ENCODE results near the gene IL1F10.

Gene IL1F10

DNA sequence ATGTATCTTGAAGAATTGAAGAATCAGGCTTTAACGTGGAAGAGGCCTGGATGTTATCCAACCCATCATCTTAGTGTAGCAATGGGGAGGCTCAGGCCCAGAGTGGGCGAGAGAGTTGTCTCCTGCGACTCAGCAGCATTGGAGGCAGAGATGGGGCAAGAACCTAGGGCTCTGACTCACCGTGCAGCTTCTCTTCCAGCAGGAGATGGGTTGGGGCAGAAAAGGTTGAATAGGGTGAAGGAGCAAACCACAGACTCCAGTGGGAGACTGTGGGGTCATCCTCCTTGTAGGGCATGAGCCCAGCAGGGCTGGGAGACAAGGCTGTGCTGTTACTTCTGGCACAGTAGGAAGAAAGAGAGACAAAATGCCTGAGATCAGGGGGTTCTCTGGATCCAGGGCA is 7.4 kb upstream of the IL1F10 start:
- H3K27me3 ChIP-seq (ENCODE audit: insufficient read depth, low read length) = peaks cover 5% of the 10 kb centered on the region; the same call in 1 of the 2 replicates
- no peaks in the 10 kb centered on the region for H3K36me3 ChIP-seq (ENCODE audit: insufficient read depth, low read depth, low read length)
- H3K9ac ChIP-seq (ENCODE audit: low read depth, low read length) = no peak overlapping the region
- no peaks in the 10 kb centered on the region for H3K4me1 ChIP-seq (ENCODE audit: insufficient read depth, low read length)
- H3K4me3 ChIP-seq (ENCODE audit: low read length) = no peak overlapping the region
- peaks cover 18% of the 10 kb centered on the region for H3K9me3 ChIP-seq (ENCODE audit: insufficient read depth, low read depth, low read length)
- no peak overlapping the region for H3K27ac ChIP-seq (ENCODE audit: low read length)

DNA sequence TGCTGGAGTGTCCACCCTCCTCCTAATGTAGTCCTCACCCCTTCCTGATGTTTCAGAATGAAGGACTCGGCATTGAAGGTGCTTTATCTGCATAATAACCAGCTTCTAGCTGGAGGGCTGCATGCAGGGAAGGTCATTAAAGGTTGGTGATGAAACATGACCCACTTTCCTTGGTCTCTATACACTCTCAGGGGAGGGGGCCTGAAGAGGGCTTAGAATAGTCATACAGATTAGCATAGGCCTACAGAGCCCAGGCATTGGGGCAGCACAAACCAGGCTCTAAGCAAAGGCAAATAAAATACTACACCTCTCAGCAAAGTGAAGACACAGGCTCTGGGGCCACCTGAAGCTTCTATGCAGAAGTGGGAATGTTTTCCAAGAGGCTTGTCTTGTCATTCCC is 7.0 kb upstream of the IL1F10 start:
- Histone ChIP-seq H3K4me3 (ENCODE audit: low read length) (no peak overlapping the region), H3K9ac (ENCODE audit: low read depth, low read length) (no peak overlapping the region), H3K27ac (ENCODE audit: low read length) (no peak overlapping the region), H3K27me3 (ENCODE audit: insufficient read depth, low read length) (peaks cover 5% of the 10 kb centered on the region; the same call in 1 of the 2 replicates), H3K9me3 (ENCODE audit: insufficient read depth, low read depth, low read length) (peaks cover 17% of the 10 kb centered on the region), H3K4me1 (ENCODE audit: insufficient read depth, low read length) (no peaks in the 10 kb centered on the region), H3K36me3 (ENCODE audit: insufficient read depth, low read depth, low read length) (no peaks in the 10 kb centered on the region)

DNA sequence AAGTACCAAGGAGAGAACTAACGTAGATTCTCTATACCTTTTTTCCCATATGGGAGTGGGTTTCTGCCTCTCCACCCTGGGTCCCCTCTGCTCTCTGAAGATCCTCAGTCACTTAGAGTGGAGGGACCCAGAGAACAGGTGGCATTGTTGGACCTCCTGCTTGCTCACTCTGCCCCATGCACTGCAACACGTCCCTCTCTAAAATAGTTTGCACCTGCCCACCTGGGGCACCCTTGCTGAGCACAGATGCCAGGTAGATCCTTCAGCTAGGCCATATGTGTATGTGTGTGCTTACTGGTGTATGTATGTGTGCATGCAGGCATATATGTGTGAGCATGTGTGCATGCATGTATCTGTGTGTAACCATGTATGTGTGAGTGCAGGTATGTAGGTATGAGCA is 6.5 kb upstream of the IL1F10 start:
- Histone ChIP-seq H3K4me1 (ENCODE audit: insufficient read depth, low read length) (no peaks in the 10 kb centered on the region), H3K27me3 (ENCODE audit: insufficient read depth, low read length) (peaks cover 5% of the 10 kb centered on the region; the same call in 1 of the 2 replicates), H3K27ac (ENCODE audit: low read length) (no peak overlapping the region), H3K4me3 (ENCODE audit: low read length) (no peak overlapping the region), H3K9ac (ENCODE audit: low read depth, low read length) (no peak overlapping the region), H3K9me3 (ENCODE audit: insufficient read depth, low read depth, low read length) (peaks cover 13% of the 10 kb centered on the region), H3K36me3 (ENCODE audit: insufficient read depth, low read depth, low read length) (no peaks in the 10 kb centered on the region)

DNA sequence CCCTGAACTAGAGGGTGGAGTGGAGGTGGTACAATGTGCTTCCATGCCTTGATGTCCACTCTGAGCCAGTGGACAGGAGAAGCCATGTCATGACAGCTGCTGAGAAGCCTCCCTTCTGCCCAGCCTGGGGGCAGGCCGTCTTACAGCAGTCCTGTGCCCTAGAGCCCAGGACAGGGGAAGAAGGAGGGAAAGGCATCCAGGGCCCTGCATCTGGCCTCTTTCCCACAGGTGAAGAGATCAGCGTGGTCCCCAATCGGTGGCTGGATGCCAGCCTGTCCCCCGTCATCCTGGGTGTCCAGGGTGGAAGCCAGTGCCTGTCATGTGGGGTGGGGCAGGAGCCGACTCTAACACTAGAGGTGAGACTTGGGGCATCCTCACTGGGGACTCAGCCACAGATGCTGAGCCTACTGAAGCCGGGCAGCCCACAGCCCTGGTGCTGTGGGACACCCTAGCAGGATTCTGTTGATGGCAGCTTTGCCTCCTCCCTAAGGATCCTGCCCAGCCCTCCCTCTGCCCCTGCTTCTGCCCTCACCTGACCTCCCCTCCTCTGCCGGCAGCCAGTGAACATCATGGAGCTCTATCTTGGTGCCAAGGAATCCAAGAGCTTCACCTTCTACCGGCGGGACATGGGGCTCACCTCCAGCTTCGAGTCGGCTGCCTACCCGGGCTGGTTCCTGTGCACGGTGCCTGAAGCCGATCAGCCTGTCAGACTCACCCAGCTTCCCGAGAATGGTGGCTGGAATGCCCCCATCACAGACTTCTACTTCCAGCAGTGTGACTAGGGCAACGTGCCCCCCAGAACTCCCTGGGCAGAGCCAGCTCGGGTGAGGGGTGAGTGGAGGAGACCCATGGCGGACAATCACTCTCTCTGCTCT is 5.6 kb upstream of the IL1F10 start:
- no peak overlapping the region for H3K9ac ChIP-seq (ENCODE audit: low read depth, low read length)
- peaks cover 8% of the 10 kb centered on the region; the same call in 1 of the 2 replicates for H3K9me3 ChIP-seq (ENCODE audit: insufficient read depth, low read depth, low read length)
- no peak overlapping the region for H3K27ac ChIP-seq (ENCODE audit: low read length)
- no peaks in the 10 kb centered on the region for H3K4me1 ChIP-seq (ENCODE audit: insufficient read depth, low read length)
- no peak overlapping the region for H3K4me3 ChIP-seq (ENCODE audit: low read length)
- no peaks in the 10 kb centered on the region for H3K36me3 ChIP-seq (ENCODE audit: insufficient read depth, low read depth, low read length)
- peaks cover 5% of the 10 kb centered on the region; the same call in 1 of the 2 replicates for H3K27me3 ChIP-seq (ENCODE audit: insufficient read depth, low read length)

DNA sequence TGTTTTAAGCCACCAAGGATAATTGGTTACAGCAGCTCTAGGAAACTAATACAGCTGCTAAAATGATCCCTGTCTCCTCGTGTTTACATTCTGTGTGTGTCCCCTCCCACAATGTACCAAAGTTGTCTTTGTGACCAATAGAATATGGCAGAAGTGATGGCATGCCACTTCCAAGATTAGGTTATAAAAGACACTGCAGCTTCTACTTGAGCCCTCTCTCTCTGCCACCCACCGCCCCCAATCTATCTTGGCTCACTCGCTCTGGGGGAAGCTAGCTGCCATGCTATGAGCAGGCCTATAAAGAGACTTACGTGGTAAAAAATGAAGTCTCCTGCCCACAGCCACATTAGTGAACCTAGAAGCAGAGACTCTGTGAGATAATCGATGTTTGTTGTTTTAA is 3.5 kb upstream of the IL1F10 start:
- Histone ChIP-seq H3K27ac (ENCODE audit: low read length) (no peak overlapping the region), H3K4me3 (ENCODE audit: low read length) (no peak overlapping the region), H3K9me3 (ENCODE audit: insufficient read depth, low read depth, low read length) (peaks cover 8% of the 10 kb centered on the region; the same call in 1 of the 2 replicates), H3K4me1 (ENCODE audit: insufficient read depth, low read length) (no peaks in the 10 kb centered on the region), H3K27me3 (ENCODE audit: insufficient read depth, low read length) (peaks cover 5% of the 10 kb centered on the region; the same call in 1 of the 2 replicates), H3K36me3 (ENCODE audit: insufficient read depth, low read depth, low read length) (no peaks in the 10 kb centered on the region), H3K9ac (ENCODE audit: low read depth, low read length) (no peak overlapping the region)

DNA sequence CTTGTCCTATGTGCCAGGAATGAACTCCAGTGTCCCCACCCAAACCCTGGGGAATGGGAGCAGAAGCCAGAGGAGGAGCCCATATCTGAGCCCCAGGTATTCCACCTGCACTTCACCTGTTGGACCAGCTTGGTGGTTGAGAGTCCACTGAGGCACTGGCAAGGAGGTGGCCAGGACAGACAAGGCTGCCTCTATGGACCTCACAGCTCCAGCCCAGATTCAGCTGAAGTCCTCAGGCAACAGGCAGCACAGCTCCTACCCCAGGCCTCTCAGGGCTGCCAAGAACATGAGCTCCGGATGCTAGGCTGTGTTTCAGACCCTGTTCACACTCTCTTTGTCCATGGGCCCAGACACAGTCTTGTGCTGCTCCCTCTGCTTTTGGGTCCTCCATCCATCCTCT is 2.9 kb upstream of the IL1F10 start:
- H3K9me3 ChIP-seq (ENCODE audit: insufficient read depth, low read depth, low read length) = peaks cover 8% of the 10 kb centered on the region; the same call in 1 of the 2 replicates
- no peak overlapping the region for H3K4me3 ChIP-seq (ENCODE audit: low read length)

DNA sequence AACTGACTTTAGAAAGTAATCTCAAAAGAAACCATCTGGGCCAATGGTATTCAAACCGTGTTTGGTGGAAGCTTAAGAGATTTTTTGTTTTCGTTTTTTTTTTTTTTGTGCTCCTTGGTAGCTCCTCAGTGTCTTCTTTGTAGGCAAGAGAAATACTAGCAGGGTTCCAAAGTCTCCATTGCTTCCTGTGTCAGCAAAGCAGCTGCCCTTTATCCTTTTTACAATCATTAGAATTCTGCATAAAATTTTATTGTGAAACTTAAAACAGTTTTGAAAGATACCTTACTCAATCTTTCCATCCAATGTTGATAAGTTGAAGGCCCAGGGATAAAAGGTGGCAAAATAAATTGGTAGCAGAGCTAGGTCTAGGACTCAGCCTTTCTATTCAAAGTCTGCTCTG is 479 bp downstream of the IL1F10 start:
- Histone ChIP-seq H3K27ac (ENCODE audit: low read length) (no peak overlapping the region), H3K4me3 (ENCODE audit: low read length) (no peak overlapping the region), H3K27me3 (ENCODE audit: insufficient read depth, low read length) (peaks cover 5% of the 10 kb centered on the region; the same call in 1 of the 2 replicates), H3K9ac (ENCODE audit: low read depth, low read length) (no peak overlapping the region), H3K9me3 (ENCODE audit: insufficient read depth, low read depth, low read length) (peaks cover 8% of the 10 kb centered on the region; the same call in 1 of the 2 replicates), H3K4me1 (ENCODE audit: insufficient read depth, low read length) (no peaks in the 10 kb centered on the region), H3K36me3 (ENCODE audit: insufficient read depth, low read depth, low read length) (no peaks in the 10 kb centered on the region)

More for the DNA sequence above, 2.9 kb upstream of the IL1F10 start:
- H3K27me3 ChIP-seq (ENCODE audit: insufficient read depth, low read length) = peaks cover 5% of the 10 kb centered on the region; the same call in 1 of the 2 replicates
- no peaks in the 10 kb centered on the region for H3K36me3 ChIP-seq (ENCODE audit: insufficient read depth, low read depth, low read length)
- H3K9ac ChIP-seq (ENCODE audit: low read depth, low read length) = no peak overlapping the region
- no peaks in the 10 kb centered on the region for H3K4me1 ChIP-seq (ENCODE audit: insufficient read depth, low read length)
- no peak overlapping the region for H3K27ac ChIP-seq (ENCODE audit: low read length)

DNA sequence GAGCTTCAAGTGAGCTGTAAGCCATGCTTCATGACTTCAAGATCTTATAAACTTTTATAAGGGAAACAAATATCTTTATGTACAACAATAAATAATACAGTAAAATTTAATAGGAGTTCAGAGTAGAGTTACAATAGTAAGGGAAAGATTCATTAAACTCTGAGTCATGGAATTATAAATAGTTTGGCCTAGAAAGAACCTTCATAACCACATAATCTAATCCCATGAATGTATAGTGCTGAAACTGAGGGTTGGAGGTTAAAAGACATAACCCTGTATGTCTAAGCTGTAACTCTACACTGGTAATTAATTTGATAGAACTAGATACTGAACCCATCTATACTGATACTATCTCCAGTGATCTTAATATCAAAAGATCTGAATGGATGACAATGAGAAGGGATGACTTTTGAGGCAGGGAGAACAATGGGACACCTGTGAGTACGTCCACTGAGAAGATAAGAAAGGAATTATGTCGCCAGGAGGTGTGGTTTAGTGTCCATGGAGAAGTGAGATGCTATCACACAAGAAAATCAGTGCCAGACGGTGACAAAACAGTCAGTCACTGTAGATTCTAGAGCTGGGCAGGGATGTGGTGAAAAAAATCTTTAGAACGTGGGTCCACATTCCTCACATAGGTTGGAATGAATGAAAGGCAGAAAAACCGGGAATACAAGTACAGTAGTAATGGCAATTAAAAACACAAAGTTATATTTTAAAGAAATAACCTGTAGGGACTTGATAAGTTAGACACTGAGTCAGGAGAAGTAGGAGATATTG is 1.1 kb downstream of the IL1F10 start:
- Histone ChIP-seq H3K4me3 (ENCODE audit: low read length) (no peak overlapping the region), H3K9ac (ENCODE audit: low read depth, low read length) (no peak overlapping the region), H3K36me3 (ENCODE audit: insufficient read depth, low read depth, low read length) (no peaks in the 10 kb centered on the region), H3K9me3 (ENCODE audit: insufficient read depth, low read depth, low read length) (peaks cover 8% of the 10 kb centered on the region; the same call in 1 of the 2 replicates), H3K4me1 (ENCODE audit: insufficient read depth, low read length) (no peaks in the 10 kb centered on the region), H3K27me3 (ENCODE audit: insufficient read depth, low read length) (0 out of 2 replicates have a peak, but pooled peaks cover under 1% of the 10 kb centered on the region), H3K27ac (ENCODE audit: low read length) (no peak overlapping the region)

DNA sequence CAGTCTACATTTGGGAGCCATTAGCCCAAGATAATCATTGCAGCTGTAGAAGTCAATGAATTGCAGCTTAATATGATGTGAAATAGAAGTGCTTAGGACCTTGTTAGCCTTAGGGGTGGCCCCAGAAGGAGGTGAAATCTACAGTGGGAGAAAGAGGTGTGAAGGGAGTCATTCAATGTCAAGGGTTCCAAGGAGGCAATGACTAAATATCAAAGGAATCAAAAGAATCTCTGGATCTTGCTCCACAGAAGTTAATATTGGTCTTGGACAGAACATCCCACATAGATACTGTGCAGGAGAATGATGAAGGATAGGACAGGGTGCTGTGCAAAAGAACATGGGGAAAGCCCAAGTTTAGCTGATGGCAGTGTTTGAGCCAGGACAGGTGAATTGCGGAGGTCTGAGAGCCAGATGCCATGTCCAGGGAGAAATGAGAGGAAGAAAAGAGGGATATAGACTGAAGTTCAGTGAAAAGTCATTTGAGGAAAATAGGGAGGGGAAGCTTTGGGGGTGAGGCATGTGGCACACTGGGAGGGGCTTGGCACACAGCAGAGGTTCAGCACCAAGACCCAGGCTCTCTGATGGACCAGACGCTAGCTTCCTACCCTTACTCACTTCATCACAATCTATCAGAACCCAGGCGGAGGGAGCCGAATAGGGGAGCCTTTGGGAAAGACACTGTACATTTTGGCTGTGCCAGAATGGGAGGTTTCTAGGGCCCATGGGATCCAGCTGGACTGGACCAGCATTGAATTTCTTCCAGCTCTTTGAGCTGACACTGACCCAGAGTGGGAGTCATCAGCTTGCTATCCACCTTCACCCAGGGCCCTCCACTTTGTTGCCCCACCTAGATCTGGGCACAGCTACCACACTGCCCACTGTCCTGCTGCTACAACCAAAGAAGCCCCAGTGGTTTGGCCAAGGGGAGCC is 2.2 kb downstream of the IL1F10 start:
- H3K27me3 ChIP-seq (ENCODE audit: insufficient read depth, low read length) = no peaks in the 10 kb centered on the region
- H3K9me3 ChIP-seq (ENCODE audit: insufficient read depth, low read depth, low read length) = peaks cover 6% of the 10 kb centered on the region; the same call in 1 of the 2 replicates
- H3K4me3 ChIP-seq (ENCODE audit: low read length) = no peak overlapping the region
- no peaks in the 10 kb centered on the region for H3K36me3 ChIP-seq (ENCODE audit: insufficient read depth, low read depth, low read length)
- no peak overlapping the region for H3K27ac ChIP-seq (ENCODE audit: low read length)
- H3K4me1 ChIP-seq (ENCODE audit: insufficient read depth, low read length) = no peaks in the 10 kb centered on the region
- no peak overlapping the region for H3K9ac ChIP-seq (ENCODE audit: low read depth, low read length)

DNA sequence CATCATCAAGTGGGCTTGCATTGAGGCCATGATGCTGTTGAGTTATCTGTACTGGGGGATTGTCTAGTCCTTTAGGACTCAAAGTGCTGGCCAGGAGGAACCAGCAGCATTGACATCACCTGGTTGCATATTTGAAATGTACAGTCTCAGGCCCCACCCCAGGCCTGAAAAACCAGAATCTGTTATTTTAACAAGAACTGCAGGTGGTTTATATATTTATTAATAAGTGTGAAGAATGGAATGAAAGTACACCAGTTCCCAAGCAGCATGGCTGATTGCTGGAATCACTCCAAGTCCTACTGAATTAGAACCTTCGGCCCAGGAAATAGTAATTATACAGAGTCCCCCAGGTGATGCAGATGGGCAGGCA is 2.8 kb downstream of the IL1F10 start:
- no peaks in the 10 kb centered on the region; the same call in 1 of the 2 replicates for H3K9me3 ChIP-seq (ENCODE audit: insufficient read depth, low read depth, low read length)
- H3K4me3 ChIP-seq (ENCODE audit: low read length) = no peak overlapping the region
- H3K27ac ChIP-seq (ENCODE audit: low read length) = no peak overlapping the region
- H3K4me1 ChIP-seq (ENCODE audit: insufficient read depth, low read length) = no peaks in the 10 kb centered on the region
- H3K27me3 ChIP-seq (ENCODE audit: insufficient read depth, low read length) = no peaks in the 10 kb centered on the region
- no peak overlapping the region for H3K9ac ChIP-seq (ENCODE audit: low read depth, low read length)
- no peaks in the 10 kb centered on the region for H3K36me3 ChIP-seq (ENCODE audit: insufficient read depth, low read depth, low read length)

DNA sequence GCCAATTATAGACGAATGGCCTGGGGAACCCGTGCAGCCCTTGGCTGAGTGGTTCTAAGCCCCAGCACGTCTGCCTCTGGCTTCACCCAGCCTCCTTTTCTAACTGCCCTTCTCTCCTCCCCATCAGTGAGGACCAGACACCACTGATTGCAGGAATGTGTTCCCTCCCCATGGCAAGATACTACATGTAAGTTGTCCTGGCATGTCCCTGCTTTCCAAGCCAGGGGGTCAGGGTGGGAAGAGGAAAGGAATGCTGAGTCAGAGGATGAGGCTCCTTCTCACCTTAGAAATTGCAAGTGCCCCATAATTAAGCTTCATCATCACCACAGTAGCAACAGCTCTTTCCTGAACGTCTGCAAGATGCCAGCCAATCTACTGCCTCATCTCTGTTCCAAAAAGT is 4.8 kb downstream of the IL1F10 start:
- Histone ChIP-seq H3K4me3 (ENCODE audit: low read length) (no peak overlapping the region), H3K9me3 (ENCODE audit: insufficient read depth, low read depth, low read length) (no peaks in the 10 kb centered on the region), H3K4me1 (ENCODE audit: insufficient read depth, low read length) (no peaks in the 10 kb centered on the region), H3K27ac (ENCODE audit: low read length) (no peak overlapping the region), H3K9ac (ENCODE audit: low read depth, low read length) (no peak overlapping the region), H3K27me3 (ENCODE audit: insufficient read depth, low read length) (no peaks in the 10 kb centered on the region), H3K36me3 (ENCODE audit: insufficient read depth, low read depth, low read length) (no peaks in the 10 kb centered on the region)
